CD14-positive monocyte (primary cell): Measurements from ENCODE around the gene RGS7. TPM values are rescaled to one million over a fixed set of nuclear protein-coding genes. Genes with fewer than 3 reads are reported as not detected.

Experiments used
- DNase-seq, 3 donors: peaks; one replicate each; pipeline ENCODE4 v3.0.0-alpha.2; 2011 to 2022
- H2AFZ ChIP-seq: 2 replicates; pipeline ENCODE4 v1.6.0; 2012; ENCODE audit warnings: mild to moderate bottlenecking, low read depth, low read length, inconsistent platforms; ENCODE audit not compliant: insufficient read depth, poor library complexity, severe bottlenecking
- H3K27ac ChIP-seq, 2 donors: 1 replicate in 1 of 2; 2 replicates in 1 of 2; pipeline ENCODE4 v1.5.1; 2012 to 2013; ENCODE audit warnings: low read length in 2 of 2, control low read depth in 1 of 2, inconsistent platforms in 1 of 2, low read depth in 1 of 2, mild to moderate bottlenecking in 1 of 2
- H3K27me3 ChIP-seq, 2 donors: one replicate each; pipeline versions ENCODE4 v1.6.0 to v1.6.1; 2011 to 2013; ENCODE audit warnings: low read length in 2 of 2; ENCODE audit not compliant: control insufficient read depth in 2 of 2, insufficient read depth in 2 of 2
- H3K36me3 ChIP-seq, 2 donors: replicated peaks in 1 of 2; 1 replicate in 1 of 2; 2 replicates in 1 of 2; pipeline versions ENCODE4 v1.5.1 to v1.6.1; 2012 to 2013; ENCODE audit warnings: low read length in 2 of 2, control low read depth in 1 of 2, inconsistent platforms in 1 of 2, mild to moderate bottlenecking in 1 of 2; ENCODE audit not compliant: insufficient read depth in 2 of 2, control insufficient read depth in 1 of 2
- H3K4me1 ChIP-seq, 2 donors: 1 replicate in 1 of 2; 2 replicates in 1 of 2; pipeline versions ENCODE4 v1.5.1 to v1.6.1; 2012 to 2013; ENCODE audit warnings: low read length in 2 of 2, control low read depth in 1 of 2, inconsistent platforms in 1 of 2, mild to moderate bottlenecking in 1 of 2, moderate library complexity in 1 of 2; ENCODE audit not compliant: insufficient read depth in 2 of 2, control insufficient read depth in 1 of 2
- H3K4me2 ChIP-seq: replicated peaks from 2 replicates; pipeline ENCODE3; 2012; ENCODE audit warnings: low read length, moderate library complexity, mild to moderate bottlenecking; ENCODE audit not compliant: poor library complexity, severe bottlenecking; ENCODE audit errors: extremely low read depth
- H3K4me3 ChIP-seq, 3 experiments: fragments of 200-600 bp in 1 of 3; sonication (generic) in 1 of 3; replicated peaks in 1 of 3; 1 replicate in 2 of 3; 2 replicates in 1 of 3; pipeline ENCODE4 v1.5.1; 2011 to 2013; ENCODE audit warnings: low read length in 3 of 3, mild to moderate bottlenecking in 3 of 3, control low read depth in 2 of 3, low read depth in 2 of 3, inconsistent platforms in 1 of 3, moderate library complexity in 1 of 3
- H3K79me2 ChIP-seq: 2 replicates; pipeline ENCODE4 v1.6.0; 2012; ENCODE audit warnings: mild to moderate bottlenecking, control low read depth, inconsistent platforms, low read length, moderate library complexity; ENCODE audit not compliant: insufficient read depth
- H3K9ac ChIP-seq: 2 replicates; pipeline ENCODE4 v1.6.0; 2017; ENCODE audit warnings: low read length, mild to moderate bottlenecking; ENCODE audit not compliant: insufficient read depth, poor library complexity, severe bottlenecking
- H3K9me3 ChIP-seq, 2 donors: replicated peaks in 1 of 2; 1 replicate in 1 of 2; 2 replicates in 1 of 2; pipeline versions ENCODE4 v1.5.1 to v1.6.1; 2012 to 2013; ENCODE audit warnings: low read length in 2 of 2, control low read depth in 1 of 2; ENCODE audit not compliant: control insufficient read depth in 1 of 2, insufficient read depth in 1 of 2
- H4K20me1 ChIP-seq: 2 replicates; pipeline ENCODE4 v1.6.0; 2012; ENCODE audit warnings: mild to moderate bottlenecking, low read length, control low read depth, moderate library complexity; ENCODE audit not compliant: insufficient read depth
- H3K27ac Mint-ChIP-seq, 7 donors: one replicate each; pipeline ENCODE4 v1.8.0; 2020; ENCODE audit warnings: mild to moderate bottlenecking in 7 of 7, mixed read lengths in 7 of 7, moderate library complexity in 6 of 7, inconsistent platforms in 2 of 7
- H3K27me3 Mint-ChIP-seq, 3 donors: one replicate each; pipeline ENCODE4 v1.8.0; 2021 to 2022; ENCODE audit warnings: low read depth in 3 of 3, mild to moderate bottlenecking in 3 of 3, mixed read lengths in 3 of 3, moderate library complexity in 3 of 3, inconsistent platforms in 1 of 3
- H3K36me3 Mint-ChIP-seq, 2 donors: one replicate each; pipeline ENCODE4 v1.8.0; 2020; ENCODE audit warnings: mixed read lengths in 2 of 2, inconsistent platforms in 1 of 2, mild to moderate bottlenecking in 1 of 2
- H3K4me1 Mint-ChIP-seq: one replicate; pipeline ENCODE4 v1.8.0; 2020; ENCODE audit warnings: mild to moderate bottlenecking, mixed read lengths
- H3K4me3 Mint-ChIP-seq, 2 donors: one replicate each; pipeline ENCODE4 v1.8.0; 2020; ENCODE audit warnings: mild to moderate bottlenecking in 2 of 2, mixed read lengths in 2 of 2, moderate library complexity in 1 of 2
- H3K9me3 Mint-ChIP-seq, 7 donors: one replicate each; pipeline ENCODE4 v1.8.0; 2020 to 2022; ENCODE audit warnings: mixed read lengths in 7 of 7, mild to moderate bottlenecking in 6 of 7, moderate library complexity in 6 of 7, inconsistent platforms in 2 of 7
- WGBS: methylation state at CpG from one replicate; pipeline ENCODE4 v1.1.5; 2013; ENCODE audit warnings: missing lambda C conversion rate; ENCODE audit not compliant: insufficient coverage; 5-methylcytosine and 5-hydroxymethylcytosine counted together
- intact Hi-C, 2 donors: fragments of 100-400 bp; cut with micrococcal nuclease; formaldehyde crosslinking; loops; one replicate each; pipeline versions ENCODE4 v1.15.0 to v1.15.1; 2023
- polyA plus RNA-seq, 3 donors: library from polyadenylated mRNA; depleted of rRNA in 1 of 3; unstranded in 2 of 3; stranded (reverse) in 1 of 3; fragments of 300-500 nt in 2 of 3; fragments of >200 nt in 1 of 3; fragmentation: Illumina TruSeq in 2 of 3; gene quantifications; 1 replicate in 2 of 3; 2 replicates in 1 of 3; pipeline ENCODE4 v1.2.3, GENCODE V29; 2012 to 2021
- TF ChIP-seq, protein P1 (sequence below): fragments of 200-600 bp; IDR thresholded peaks from one replicate; pipeline ENCODE4 v1.8.0; 2022; ENCODE audit warnings: antibody characterized with exemption, mild to moderate bottlenecking

Gene RGS7
- polyA plus RNA-seq, 3 donors: not detected

- TF ChIP-seq, protein P1, sequence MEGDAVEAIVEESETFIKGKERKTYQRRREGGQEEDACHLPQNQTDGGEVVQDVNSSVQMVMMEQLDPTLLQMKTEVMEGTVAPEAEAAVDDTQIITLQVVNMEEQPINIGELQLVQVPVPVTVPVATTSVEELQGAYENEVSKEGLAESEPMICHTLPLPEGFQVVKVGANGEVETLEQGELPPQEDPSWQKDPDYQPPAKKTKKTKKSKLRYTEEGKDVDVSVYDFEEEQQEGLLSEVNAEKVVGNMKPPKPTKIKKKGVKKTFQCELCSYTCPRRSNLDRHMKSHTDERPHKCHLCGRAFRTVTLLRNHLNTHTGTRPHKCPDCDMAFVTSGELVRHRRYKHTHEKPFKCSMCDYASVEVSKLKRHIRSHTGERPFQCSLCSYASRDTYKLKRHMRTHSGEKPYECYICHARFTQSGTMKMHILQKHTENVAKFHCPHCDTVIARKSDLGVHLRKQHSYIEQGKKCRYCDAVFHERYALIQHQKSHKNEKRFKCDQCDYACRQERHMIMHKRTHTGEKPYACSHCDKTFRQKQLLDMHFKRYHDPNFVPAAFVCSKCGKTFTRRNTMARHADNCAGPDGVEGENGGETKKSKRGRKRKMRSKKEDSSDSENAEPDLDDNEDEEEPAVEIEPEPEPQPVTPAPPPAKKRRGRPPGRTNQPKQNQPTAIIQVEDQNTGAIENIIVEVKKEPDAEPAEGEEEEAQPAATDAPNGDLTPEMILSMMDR: no peak
- Histone ChIP-seq H3K79me2 (no peaks in the 10 kb centered on the region), H3K9me3 (no peaks in the 10 kb centered on the region), H4K20me1 (no peaks in the 10 kb centered on the region), H3K36me3 (no peaks in the 10 kb centered on the region), H3K4me2 (no peak overlapping the region), H3K27me3 (no peaks in the 10 kb centered on the region), H2AFZ (no peak overlapping the region), H3K4me3 (no peak overlapping the region), H3K4me1 (no peaks in the 10 kb centered on the region), H3K27ac (no peak overlapping the region), H3K9ac (no peak overlapping the region)
- Mint-ChIP-seq H3K4me3 (no peak overlapping the region), H3K27ac (no peak overlapping the region), H3K27me3 (peaks cover 0 to 4% (median 3%) of the 10 kb centered on the region in 3 donors), H3K9me3 (peaks cover 0 to 10% (median 0%) of the 10 kb centered on the region in 7 donors), H3K36me3 (no peaks in the 10 kb centered on the region), H3K4me1 (no peaks in the 10 kb centered on the region)
- WGBS: 100% methylated on average over 1 of the region's 2 CpGs
- intact Hi-C loops: no loop called here
- DNase-seq: no peak
Observed at GRCh38 chr1:240956020-240956419, 401.0 kb downstream of the RGS7 start.

DNA sequence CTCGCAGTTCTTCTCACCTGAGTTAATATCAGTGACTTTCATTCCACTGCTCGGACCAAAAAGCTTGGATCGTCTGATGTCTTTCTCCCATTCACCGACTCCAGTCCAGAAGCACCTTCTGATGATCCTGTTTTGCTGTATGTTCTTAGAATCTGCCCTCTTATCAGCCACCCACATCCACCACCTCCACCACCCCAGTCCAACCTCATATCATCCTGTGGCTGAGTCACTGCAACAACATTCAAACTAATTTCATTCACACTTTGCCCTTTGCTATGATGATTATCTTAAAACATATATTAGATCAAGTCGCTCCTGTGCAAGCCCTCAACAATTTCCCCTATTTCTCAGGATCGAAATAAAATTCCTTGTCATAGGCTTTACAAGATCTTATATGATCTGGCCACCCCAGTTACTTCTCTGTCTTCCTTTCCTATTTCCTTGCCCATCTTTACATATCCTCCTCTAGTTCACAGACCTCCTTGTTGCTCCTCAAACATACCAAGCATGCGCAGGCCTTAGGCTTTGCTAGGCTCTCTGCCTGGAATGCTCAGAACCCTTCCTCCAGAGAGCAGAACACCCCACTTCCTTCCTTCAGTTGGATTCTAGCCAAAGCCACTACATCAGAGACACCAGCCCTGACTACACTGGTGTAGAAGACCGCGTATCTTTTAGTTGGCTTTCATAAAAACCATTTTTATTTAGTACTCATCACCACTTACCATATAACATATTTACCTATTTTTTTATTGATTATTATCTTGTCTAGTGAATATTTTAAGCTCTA is 409.4 kb downstream of the RGS7 start:
- H3K36me3 ChIP-seq: no peaks in the 10 kb centered on the region
- Mint-ChIP-seq H3K9me3 (peaks cover 0 to 4% (median 0%) of the 10 kb centered on the region in 7 donors), H3K4me1 (no peaks in the 10 kb centered on the region), H3K27ac (no peak overlapping the region), H3K4me3 (no peak overlapping the region), H3K27me3 (peaks cover 0 to 2% (median 1%) of the 10 kb centered on the region in 3 donors), H3K36me3 (no peaks in the 10 kb centered on the region)
- DNase-seq: no peak
- H3K79me2 ChIP-seq: no peaks in the 10 kb centered on the region
- TF ChIP-seq, protein P1: no peak
- H3K27me3 ChIP-seq: no peaks in the 10 kb centered on the region
- no peaks in the 10 kb centered on the region for H3K4me1 ChIP-seq
- H2AFZ ChIP-seq: no peak overlapping the region
- no peaks in the 10 kb centered on the region for H3K9me3 ChIP-seq
- intact Hi-C loops: no loop called here
- no peak overlapping the region for H3K4me2 ChIP-seq
- no peak overlapping the region for H3K27ac ChIP-seq
- no peak overlapping the region for H3K4me3 ChIP-seq
- H4K20me1 ChIP-seq: no peaks in the 10 kb centered on the region
- H3K9ac ChIP-seq: no peak overlapping the region
- 90% methylated on average over 7 of the region's 9 CpGs for WGBS
